K562 (cell line): ENCODE measurements around the gene RRAGD. TPM values are rescaled to one million over a fixed set of nuclear protein-coding genes. Genes with fewer than 3 reads are reported as not detected.

ENCODE experiments used
- ATAC-seq: fragments of 200-7000 bp; cut with Tn5 transposase; 3 replicates; pipeline ENCODE4 v1.9.1; 2020; ENCODE audit warnings: moderate library complexity
- BruUV-seq: library from RNA; stranded (reverse); fragments of 400-500 nt; replicated peaks from 2 replicates; lab custom pipeline; 2021; lab: Mats Ljungman, UMichigan
- CTCF ChIA-PET: fragments of 300-600 bp; formaldehyde crosslinking; extraction: SDS; loops from one replicate; lab custom pipeline; 2021; ENCODE audit warnings: low intra/inter-chr PET ratio; lab: Yijun Ruan, JAX
- POLR2A ChIA-PET: fragments of 300-600, 350-650 bp; sonication (Branson Sonifier 250); formaldehyde crosslinking; extraction: SDS; loops from one replicate; lab custom pipeline; 2021; ENCODE audit warnings: antibody characterized with exemption, inconsistent platforms; lab: Yijun Ruan, JAX
- DNase-seq, 4 experiments: peaks; one replicate each; pipeline versions ENCODE4 v3.0.0 to v3.0.0-alpha.2; 2011 to 2018; ENCODE audit warnings: low spot score in 3 of 4, mixed read lengths in 3 of 4; ENCODE audit errors: extremely low read depth in 1 of 4
- FAIRE-seq: peaks from 2 replicates; lab custom pipeline; 2011; peaks lifted over from hg19 to GRCh38; lab: Jason Lieb, UNC
- H2AFZ ChIP-seq: 2 replicates; pipeline ENCODE4 v1.6.0; 2011; ENCODE audit warnings: low read depth, low read length, control low read depth, inconsistent platforms
- H3K27ac ChIP-seq: fragments of 200-600 bp; 3 replicates; pipeline ENCODE4 v1.8.0; 2011; ENCODE audit warnings: low read depth, mild to moderate bottlenecking, control low read depth, inconsistent platforms, low read length, moderate library complexity, mixed read lengths; ENCODE audit errors: extremely low read depth
- H3K27me3 ChIP-seq, 2 experiments: fragments of 300-600 bp in 1 of 2; 2 replicates in 1 of 2; 3 replicates in 1 of 2; pipeline versions ENCODE4 v1.6.0 to v1.8.0; 2011; ENCODE audit warnings: inconsistent platforms in 2 of 2, low read length in 2 of 2, mild to moderate bottlenecking in 1 of 2, mixed read lengths in 1 of 2, moderate library complexity in 1 of 2; ENCODE audit not compliant: control insufficient read depth in 2 of 2, insufficient read depth in 2 of 2
- H3K36me3 ChIP-seq: fragments of 300-600 bp; 3 replicates; pipeline ENCODE4 v1.8.0; 2011; ENCODE audit warnings: mild to moderate bottlenecking, low read length, inconsistent platforms; ENCODE audit not compliant: control insufficient read depth, insufficient read depth
- H3K4me1 ChIP-seq, 2 experiments: fragments of 200-600 bp in 1 of 2; replicated peaks in 1 of 2; 2 replicates in 1 of 2; 3 replicates in 1 of 2; pipeline versions ENCODE4 v1.5.1 to v1.8.0; 2011; ENCODE audit warnings: inconsistent platforms in 2 of 2, low read length in 2 of 2, mild to moderate bottlenecking in 1 of 2, mixed read lengths in 1 of 2, moderate library complexity in 1 of 2; ENCODE audit not compliant: control insufficient read depth in 2 of 2, insufficient read depth in 2 of 2
- H3K4me2 ChIP-seq: 2 replicates; pipeline ENCODE4 v1.6.1; 2011; ENCODE audit warnings: low read length, control low read depth, inconsistent platforms, mixed read lengths; ENCODE audit not compliant: insufficient read depth
- H3K4me3 ChIP-seq: fragments of 200-600 bp; sonication (generic), shearing (Covaris generic); 2 replicates; pipeline ENCODE4 v1.5.1; 2016; ENCODE audit warnings: control low read depth, inconsistent platforms
- H3K79me2 ChIP-seq: fragments of 200-600 bp; 3 replicates; pipeline ENCODE4 v1.8.0; 2011; ENCODE audit warnings: low read length, inconsistent platforms; ENCODE audit not compliant: control insufficient read depth, insufficient read depth
- H3K9ac ChIP-seq, 2 experiments: 2 replicates each; pipeline versions ENCODE4 v1.6.0 to v1.6.1; 2011; ENCODE audit warnings: low read depth in 2 of 2, low read length in 2 of 2, control low read depth in 1 of 2, inconsistent platforms in 1 of 2, mild to moderate bottlenecking in 1 of 2, mixed read lengths in 1 of 2; ENCODE audit not compliant: insufficient read depth in 1 of 2
- H3K9me1 ChIP-seq: one replicate; pipeline ENCODE4 v1.6.0; 2011; ENCODE audit warnings: inconsistent platforms, mild to moderate bottlenecking, low read length, moderate library complexity; ENCODE audit not compliant: control insufficient read depth, insufficient read depth
- H3K9me3 ChIP-seq: replicated peaks from 2 replicates; pipeline ENCODE4 v1.5.1; 2011; ENCODE audit warnings: low read depth, low read length, inconsistent platforms; ENCODE audit not compliant: control insufficient read depth, insufficient read depth
- H4K20me1 ChIP-seq: replicated peaks from 2 replicates; pipeline ENCODE4 v1.6.1; 2011; ENCODE audit warnings: low read length, inconsistent platforms, mixed read lengths; ENCODE audit not compliant: control insufficient read depth, insufficient read depth
- CEBPB ChIP-seq: fragments of 450-650 bp; IDR thresholded peaks from 2 replicates; pipeline ENCODE4 v1.6.1; 2016; ENCODE audit warnings: missing genetic modification characterization, missing compliant biosample characterization
- CTCF ChIP-seq, 3 experiments: IDR thresholded peaks in 2 of 3; conservative IDR thresholded peaks in 1 of 3; 2 replicates each; pipeline ENCODE4 v1.5.1; 2011 to 2012; ENCODE audit warnings: low read length in 3 of 3, mild to moderate bottlenecking in 3 of 3, control low read depth in 2 of 3, improper control_type of control experiment in 1 of 3, inconsistent platforms in 1 of 3, low read depth in 1 of 3, mixed read lengths in 1 of 3, moderate library complexity in 1 of 3; ENCODE audit not compliant: insufficient read depth in 2 of 3
- NR2F6 ChIP-seq: fragments of 450-650 bp; formaldehyde crosslinking; IDR thresholded peaks from 2 replicates; pipeline ENCODE4 v1.4.0; 2020; ENCODE audit warnings: mild to moderate bottlenecking
- TRIM24 ChIP-seq, 2 experiments: fragments of 450-650 bp; IDR thresholded peaks; 2 replicates each; pipeline ENCODE4 v1.6.1; 2016
- WGBS: fragments of 100-300 bp; shearing (Covaris generic); methylation state at CpG from one replicate; pipeline ENCODE4 v1.1.6; 2016; ENCODE audit warnings: low coverage, mixed read lengths; ENCODE audit not compliant: insufficient coverage; ENCODE audit errors: missing lambda C conversion rate; 5-methylcytosine and 5-hydroxymethylcytosine counted together
- in situ Hi-C: fragments of 300-500 bp; cut with MboI; formaldehyde crosslinking; loops from 4 replicates; pipeline ENCODE4 v1.15.0; 2018; ENCODE audit warnings: inconsistent platforms, mixed read lengths
- intact Hi-C: fragments of 100-400 bp; cut with micrococcal nuclease; formaldehyde crosslinking; loops from 2 replicates; pipeline ENCODE4 v1.14.2; 2022
- polyA plus RNA-seq, 8 experiments: library from polyadenylated mRNA; depleted of rRNA in 4 of 8; stranded (reverse) in 5 of 8; unstranded in 3 of 8; fragments of >200 nt; fragmentation: Nextera tagmentation in 2 of 8; fragmentation: Illumina TruSeq in 1 of 8; extraction: Ambion mirVana in 2 of 8; extraction: Trizol in 1 of 8; gene quantifications; 2 replicates each; pipeline versions ENCODE4 v1.2.1 to v1.2.3, GENCODE V29; 2011 to 2014; ENCODE audit warnings: inconsistent platforms in 1 of 8, missing spikeins in 1 of 8
- total RNA-seq, 7 experiments: library from RNA; depleted of rRNA in 6 of 7; stranded (reverse); fragments of >200 nt in 6 of 7; fragmentation: Illumina TruSeq in 2 of 7; extraction: Trizol in 2 of 7; gene quantifications; 2 replicates each; pipeline versions ENCODE4 v1.2.1 to v1.2.3, GENCODE V29; 2011 to 2021; ENCODE audit warnings: low replicate concordance in 1 of 7

The RRAGD gene
- total and polyA plus RNA-seq, 9 of the 15 experiments (the other 6 are each of a cell fraction or from before 2014, with no cell fraction given): 0.03 to 0.07 (median 0.04) TPM; not detected in 6

- Histone ChIP-seq H3K36me3 (no peaks in the 10 kb centered on the region), H2AFZ (no peak overlapping the region), H3K9me1 (no peaks in the 10 kb centered on the region), H3K27ac (no peak overlapping the region), H3K4me2 (no peak overlapping the region), H3K79me2 (no peaks in the 10 kb centered on the region), H3K4me3 (no peak overlapping the region), H4K20me1 (no peaks in the 10 kb centered on the region), H3K9me3 (no peaks in the 10 kb centered on the region), H3K4me1 (0 out of 5 replicates have a peak, but pooled peaks cover 0 to 3% of the 10 kb centered on the region in 2 experiments), H3K27me3 (peaks cover 9 to 24% of the 10 kb centered on the region in 2 experiments), H3K9ac (0 out of 4 replicates have a peak overlapping the region, but pooled peaks of 1 of the 2 experiments have one; percentile 46)
- ChIA-PET POLR2A (interaction anchor here (0.6 kb wide), 1 partner anchor 233 kb away, joined by 3 read pairs; no protein-coding TSS in a partner anchor), CTCF (interaction anchor here (0.7 to 0.9 kb wide), 2 partner anchors 92 to 234 kb away, joined by 3 to 4 read pairs; no protein-coding TSS in a partner anchor)
- in situ Hi-C loops (no loop called here), intact Hi-C loops (no loop called here)
- DNase-seq: peak in 1 of 4 experiments; percentile 18
- no TSS peak for BruUV-seq
- peak; percentile 68 for ATAC-seq
- TF ChIP-seq CTCF (IDR thresholded peaks at IDR 0.05 in 2 of 3, conservative IDR thresholded peaks at IDR 0.05 in 1 of 3; ENCODE audit: insufficient read depth in 2 of 3, low read depth in 1 of 3, low read length in 3 of 3): peak; percentile 28 to 46 (median 28); a peak in 3 of 6 replicates
- no peak for TF ChIP-seq TRIM24 (IDR thresholded peaks at IDR 0.05)
- peak; percentile 49; the same call in 1 of the 2 replicates for TF ChIP-seq CEBPB (tag)
- no peak for TF ChIP-seq NR2F6 (CRISPR knock-in tag)
- FAIRE-seq: no peak
- WGBS: 4% methylated on average over 6 of the region's 6 CpGs
These were observed 36.4 kb downstream of the RRAGD start for GRCh38 chr6:89375427-89376267.
